Tibial nerve (tissue), 3 donors: Measurements from ENCODE around the gene ARPC5L.

Experiments
- CTCF ChIP-seq, 5 experiments: fragments of 200-600 bp in 3 of 5; fragments of 450-650 bp in 2 of 5; sonication (generic) in 3 of 5; IDR thresholded peaks; one replicate each; pipeline ENCODE4 v1.5.1; 2016 to 2019; ENCODE audit warnings: antibody characterized with exemption in 5 of 5, mild to moderate bottlenecking in 3 of 5, moderate library complexity in 2 of 5
- POLR2A ChIP-seq, 2 donors: fragments of 450-650 bp; IDR thresholded peaks; one replicate each; pipeline ENCODE4 v1.6.1; 2017; ENCODE audit warnings: antibody characterized with exemption in 2 of 2, mild to moderate bottlenecking in 2 of 2, moderate library complexity in 2 of 2

DNA sequence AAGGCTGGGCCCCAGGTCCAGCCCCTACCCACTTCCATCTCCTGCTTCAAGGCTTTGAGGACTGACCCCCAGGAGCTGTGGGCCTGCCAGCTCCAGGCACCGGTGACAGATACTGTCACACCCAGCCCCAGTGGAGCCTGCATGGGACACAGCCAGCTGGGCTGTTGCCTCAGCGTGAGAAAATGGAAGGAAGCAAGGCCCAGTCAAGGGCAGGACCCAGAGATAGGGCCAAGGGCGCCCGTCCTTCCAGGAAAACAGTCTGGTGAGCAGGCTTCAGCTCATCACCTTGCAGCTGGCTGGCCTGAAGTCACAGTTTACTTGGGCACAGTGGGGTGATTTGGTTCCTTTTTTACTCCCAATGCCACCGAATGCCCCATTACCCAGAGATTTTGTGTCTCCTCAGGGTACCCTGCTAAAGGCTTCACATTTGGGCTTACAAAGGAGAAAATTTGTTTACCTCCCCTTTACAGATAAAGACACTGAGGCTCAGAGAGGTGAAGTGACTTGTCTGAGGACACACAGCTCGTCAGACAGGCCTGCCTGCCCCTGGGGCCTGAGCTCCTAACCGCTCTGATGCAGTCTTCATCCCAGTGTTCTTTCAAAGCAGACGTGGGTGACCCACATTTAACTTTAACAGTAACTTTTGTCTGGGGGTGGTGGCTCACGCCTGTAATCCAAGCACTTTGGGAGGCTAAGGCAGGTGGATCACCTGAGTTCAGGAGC lies 30.1 kb upstream of the ARPC5L start:
- no peak for TF ChIP-seq POLR2A (IDR thresholded peaks at IDR 0.05)
- TF ChIP-seq CTCF (IDR thresholded peaks at IDR 0.05) = no peak
